HCT116 (cell line): ENCODE measurements around the gene PRC1. TPM values are rescaled to one million over a fixed set of nuclear protein-coding genes. Genes with fewer than 3 reads are reported as not detected.

Source experiments
- ATAC-seq: fragments of 200-7000 bp; cut with Tn5 transposase; 2 replicates; pipeline ENCODE4 v1.9.1; 2020; ENCODE audit warnings: mild to moderate bottlenecking, moderate library complexity
- BruUV-seq: library from RNA; stranded (reverse); fragments of 400-500 nt; replicated peaks from 2 replicates; lab custom pipeline; 2021; lab: Mats Ljungman, UMichigan
- CTCF ChIA-PET: fragments of 300-600 bp; sonication (Branson Sonifier 250); formaldehyde crosslinking; loops from one replicate; lab custom pipeline; 2021; ENCODE audit warnings: antibody characterized with exemption; lab: Charles Lee
- POLR2A ChIA-PET: fragments of 300-600, 350-600 bp; sonication (Branson Sonifier 250); formaldehyde crosslinking; loops from one replicate; lab custom pipeline; 2021; ENCODE audit warnings: antibody characterized with exemption; lab: Charles Lee
- RAD21 ChIA-PET, 2 experiments: fragments of 300-600 bp; sonication (Branson Sonifier 250); formaldehyde crosslinking; loops; one replicate each; lab custom pipeline; 2023; ENCODE audit warnings: low total read pairs in 2 of 2; ENCODE audit not compliant: uncharacterized antibody in 2 of 2, unreplicated experiment in 2 of 2, low non-redundant PET in 1 of 2; lab: Charles Lee
- DNase-seq: peaks from one replicate; pipeline ENCODE4 v3.0.0-alpha.2; 2010; ENCODE audit warnings: low read depth, low spot score
- H2AFZ ChIP-seq: fragments of 200-600 bp; shearing (Covaris generic), sonication (generic); 2 replicates; pipeline ENCODE4 v1.6.1; 2017; ENCODE audit warnings: low read depth, mixed run types, mixed read lengths, antibody characterized with exemption, low read length; ENCODE audit not compliant: poor library complexity, severe bottlenecking
- H3K27ac ChIP-seq: 2 replicates; pipeline ENCODE4 v1.5.1; 2012; ENCODE audit warnings: low read depth, low read length
- H3K27me3 ChIP-seq: fragments of 200-600 bp; sonication (generic); 2 replicates; pipeline ENCODE4 v1.6.1; 2016; ENCODE audit warnings: mixed run types, low read length, mixed read lengths; ENCODE audit not compliant: insufficient read depth
- H3K36me3 ChIP-seq, 2 experiments: fragments of 200-500 bp in 1 of 2; fragments of 200-600 bp in 1 of 2; sonication (Bioruptor generic) in 1 of 2; sonication (generic) in 1 of 2; 2 replicates each; pipeline versions ENCODE4 v1.5.1 to v1.6.1; 2014 to 2016; ENCODE audit warnings: low read length in 2 of 2, inconsistent platforms in 1 of 2, mixed read lengths in 1 of 2, mixed run types in 1 of 2; ENCODE audit not compliant: insufficient read depth in 2 of 2, control insufficient read depth in 1 of 2
- H3K4me1 ChIP-seq, 2 experiments: fragments of 200-600 bp in 1 of 2; sonication (generic) in 1 of 2; 2 replicates each; pipeline versions ENCODE4 v1.5.1 to v1.6.1; 2012 to 2017; ENCODE audit warnings: low read length in 2 of 2, inconsistent platforms in 1 of 2, mild to moderate bottlenecking in 1 of 2, mixed read lengths in 1 of 2, mixed run types in 1 of 2, moderate library complexity in 1 of 2; ENCODE audit not compliant: insufficient read depth in 2 of 2, control insufficient read depth in 1 of 2
- H3K4me2 ChIP-seq: fragments of 200-600 bp; sonication (generic); 2 replicates; pipeline ENCODE4 v1.6.1; 2017; ENCODE audit warnings: mixed run types, low read length, mixed read lengths
- H3K4me3 ChIP-seq, 2 experiments: fragments of 200-600 bp in 1 of 2; sonication (generic) in 1 of 2; replicated peaks in 1 of 2; 2 replicates each; pipeline ENCODE4 v1.5.1; 2011 to 2016; ENCODE audit warnings: low read length in 2 of 2, control low read depth in 1 of 2, low read depth in 1 of 2, mild to moderate bottlenecking in 1 of 2, mixed read lengths in 1 of 2, mixed run types in 1 of 2
- H3K79me2 ChIP-seq: fragments of 200-600 bp; sonication (generic); 2 replicates; pipeline ENCODE4 v1.6.1; 2017; ENCODE audit warnings: mild to moderate bottlenecking, mixed run types, low read length, moderate library complexity, mixed read lengths; ENCODE audit not compliant: insufficient read depth
- H3K9ac ChIP-seq: fragments of 200-600 bp; sonication (generic); 2 replicates; pipeline ENCODE4 v1.6.1; 2016; ENCODE audit warnings: low read length, mixed read lengths
- H3K9me2 ChIP-seq: fragments of 200-600 bp; sonication (generic), shearing (Covaris generic); 2 replicates; pipeline ENCODE4 v1.6.1; 2017; ENCODE audit warnings: mixed run types, mild to moderate bottlenecking, moderate library complexity; ENCODE audit not compliant: insufficient read depth
- H3K9me3 ChIP-seq, 2 experiments: fragments of 200-500 bp in 1 of 2; fragments of 200-600 bp in 1 of 2; sonication (Bioruptor generic) in 1 of 2; sonication (generic) in 1 of 2; 2 replicates each; pipeline ENCODE4 v1.6.1; 2014 to 2017; ENCODE audit warnings: low read length in 2 of 2, mixed read lengths in 2 of 2, inconsistent platforms in 1 of 2, low read depth in 1 of 2, mild to moderate bottlenecking in 1 of 2, mixed run types in 1 of 2, moderate library complexity in 1 of 2; ENCODE audit not compliant: control insufficient read depth in 1 of 2, insufficient read depth in 1 of 2
- H4K20me1 ChIP-seq: fragments of 200-600 bp; sonication (generic), shearing (Covaris generic); 2 replicates; pipeline ENCODE4 v1.6.1; 2017; ENCODE audit warnings: mixed run types, mild to moderate bottlenecking, moderate library complexity; ENCODE audit not compliant: insufficient read depth
- ATF3 ChIP-seq: IDR thresholded peaks from 2 replicates; pipeline ENCODE4 v1.6.1; 2012
- CBX3 ChIP-seq: IDR thresholded peaks from 2 replicates; pipeline ENCODE4 v1.6.1; 2012; ENCODE audit warnings: low read depth
- CEBPB ChIP-seq: IDR thresholded peaks from 2 replicates; pipeline ENCODE4 v1.6.1; 2012; ENCODE audit warnings: low read depth
- EGR1 ChIP-seq: IDR thresholded peaks from 2 replicates; pipeline ENCODE4 v1.6.1; 2012; ENCODE audit warnings: low read depth
- EZH2 ChIP-seq: fragments of 200-600 bp; sonication (generic); IDR thresholded peaks from 2 replicates; pipeline ENCODE4 v1.6.1; 2017; ENCODE audit warnings: antibody characterized with exemption, mixed run types
- FOSL1 ChIP-seq: IDR thresholded peaks from 2 replicates; pipeline ENCODE4 v1.6.1; 2012; ENCODE audit warnings: low read depth
- MAX ChIP-seq: IDR thresholded peaks from 2 replicates; pipeline ENCODE4 v1.6.1; 2012
- POLR2A ChIP-seq: IDR thresholded peaks from 2 replicates; pipeline ENCODE4 v1.7.0; 2011; ENCODE audit warnings: borderline replicate concordance; ENCODE audit not compliant: insufficient read depth, insufficient read length; ENCODE audit errors: extremely low read depth
- POLR2AphosphoS5 ChIP-seq: IDR thresholded peaks from 2 replicates; pipeline ENCODE4 v1.6.1; 2011; ENCODE audit warnings: mild to moderate bottlenecking, low read depth, low read length, moderate library complexity
- RAD21 ChIP-seq: IDR thresholded peaks from 2 replicates; pipeline ENCODE4 v1.6.1; 2012; ENCODE audit warnings: low read depth, mild to moderate bottlenecking
- SIN3A ChIP-seq: IDR thresholded peaks from 2 replicates; pipeline ENCODE4 v1.6.1; 2012; ENCODE audit warnings: low read depth
- SP1 ChIP-seq: IDR thresholded peaks from 2 replicates; pipeline ENCODE4 v1.6.1; 2012; ENCODE audit warnings: low read depth
- SRF ChIP-seq: IDR thresholded peaks from 2 replicates; pipeline ENCODE4 v1.6.1; 2012; ENCODE audit warnings: low read depth
- TCF7L2 ChIP-seq: IDR thresholded peaks from 2 replicates; pipeline ENCODE4 v1.7.0; 2011; ENCODE audit warnings: borderline replicate concordance, inconsistent platforms; ENCODE audit not compliant: insufficient read depth, insufficient read length; ENCODE audit errors: extremely low read depth
- YY1 ChIP-seq: IDR thresholded peaks from 2 replicates; pipeline ENCODE4 v1.6.1; 2011; ENCODE audit warnings: low read length, low read depth, moderate library complexity, mild to moderate bottlenecking; ENCODE audit not compliant: insufficient replicate concordance; ENCODE audit errors: extremely low read depth
- ZNF274 ChIP-seq: fragments of 200-500 bp; sonication (Bioruptor generic); IDR thresholded peaks from 2 replicates; pipeline ENCODE4 v1.6.1; 2014; ENCODE audit warnings: mild to moderate bottlenecking, low read depth, low read length, inconsistent platforms
- intact Hi-C: fragments of 100-400 bp; cut with micrococcal nuclease; formaldehyde crosslinking; loops from 2 replicates; pipeline ENCODE4 v1.10.0; 2022
- total RNA-seq: library from RNA; stranded (reverse); gene quantifications from one replicate; pipeline ENCODE4 v1.2.1, GENCODE V29; 2021; ENCODE audit not compliant: unreplicated experiment
- TF ChIP-seq, protein P1 (sequence below): IDR thresholded peaks from 2 replicates; pipeline ENCODE4 v1.6.1; 2012; ENCODE audit warnings: low read depth

PRC1 gene
- total RNA-seq, 1 experiment from 2014 or later: 186 TPM

DNA sequence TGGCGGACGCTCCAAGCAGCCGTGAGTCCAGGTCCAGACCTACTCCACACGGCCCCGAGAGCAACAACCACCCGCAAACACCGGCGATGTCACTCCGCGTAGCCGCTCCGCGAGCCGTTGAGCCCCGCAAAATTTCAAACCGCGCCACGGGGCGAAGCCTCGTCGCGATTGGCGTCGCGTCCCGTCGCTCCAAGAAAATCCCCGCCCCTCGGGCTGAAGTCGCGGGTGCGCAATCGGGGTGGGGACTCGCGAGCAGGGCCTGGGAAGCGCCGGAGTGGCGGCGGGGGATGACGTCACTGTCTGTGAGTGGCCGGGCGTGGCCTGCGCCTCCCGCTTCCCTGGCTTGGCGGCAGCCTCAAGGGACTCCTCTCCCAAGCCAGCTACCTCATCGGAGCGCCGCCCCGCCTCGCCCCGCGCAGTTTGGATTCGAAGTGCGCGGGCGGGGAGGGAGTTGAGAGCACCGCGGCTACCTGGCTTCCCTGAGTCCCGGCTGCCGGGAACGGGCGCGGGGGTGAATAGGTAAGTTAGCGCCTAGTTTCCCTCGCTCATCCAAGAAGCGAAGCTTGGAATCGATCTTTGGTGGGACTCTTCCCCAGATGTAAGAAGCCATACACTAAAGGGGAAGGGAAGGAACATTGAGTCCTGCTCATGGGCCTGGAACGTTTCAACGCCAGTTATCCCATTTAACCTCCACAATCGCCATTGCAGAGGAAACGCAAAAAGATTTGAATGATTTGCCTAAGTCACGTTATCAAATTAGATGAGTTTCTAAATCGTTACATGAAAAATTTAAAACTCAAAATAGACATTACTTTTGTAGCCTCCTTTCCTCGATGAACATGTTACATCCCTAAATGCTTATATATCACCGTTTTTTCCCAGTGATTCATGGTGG is at the start of gene PRC1 (continued):
- TF ChIP-seq, protein P1, sequence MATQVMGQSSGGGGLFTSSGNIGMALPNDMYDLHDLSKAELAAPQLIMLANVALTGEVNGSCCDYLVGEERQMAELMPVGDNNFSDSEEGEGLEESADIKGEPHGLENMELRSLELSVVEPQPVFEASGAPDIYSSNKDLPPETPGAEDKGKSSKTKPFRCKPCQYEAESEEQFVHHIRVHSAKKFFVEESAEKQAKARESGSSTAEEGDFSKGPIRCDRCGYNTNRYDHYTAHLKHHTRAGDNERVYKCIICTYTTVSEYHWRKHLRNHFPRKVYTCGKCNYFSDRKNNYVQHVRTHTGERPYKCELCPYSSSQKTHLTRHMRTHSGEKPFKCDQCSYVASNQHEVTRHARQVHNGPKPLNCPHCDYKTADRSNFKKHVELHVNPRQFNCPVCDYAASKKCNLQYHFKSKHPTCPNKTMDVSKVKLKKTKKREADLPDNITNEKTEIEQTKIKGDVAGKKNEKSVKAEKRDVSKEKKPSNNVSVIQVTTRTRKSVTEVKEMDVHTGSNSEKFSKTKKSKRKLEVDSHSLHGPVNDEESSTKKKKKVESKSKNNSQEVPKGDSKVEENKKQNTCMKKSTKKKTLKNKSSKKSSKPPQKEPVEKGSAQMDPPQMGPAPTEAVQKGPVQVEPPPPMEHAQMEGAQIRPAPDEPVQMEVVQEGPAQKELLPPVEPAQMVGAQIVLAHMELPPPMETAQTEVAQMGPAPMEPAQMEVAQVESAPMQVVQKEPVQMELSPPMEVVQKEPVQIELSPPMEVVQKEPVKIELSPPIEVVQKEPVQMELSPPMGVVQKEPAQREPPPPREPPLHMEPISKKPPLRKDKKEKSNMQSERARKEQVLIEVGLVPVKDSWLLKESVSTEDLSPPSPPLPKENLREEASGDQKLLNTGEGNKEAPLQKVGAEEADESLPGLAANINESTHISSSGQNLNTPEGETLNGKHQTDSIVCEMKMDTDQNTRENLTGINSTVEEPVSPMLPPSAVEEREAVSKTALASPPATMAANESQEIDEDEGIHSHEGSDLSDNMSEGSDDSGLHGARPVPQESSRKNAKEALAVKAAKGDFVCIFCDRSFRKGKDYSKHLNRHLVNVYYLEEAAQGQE: no peak
- TF ChIP-seq FOSL1 (no peak), POLR2A (peak; percentile 51), ZNF274 (no peak), TCF7L2 (peak; percentile 91), EZH2 (no peak), POLR2AphosphoS5 (peak; percentile 89)

DNA sequence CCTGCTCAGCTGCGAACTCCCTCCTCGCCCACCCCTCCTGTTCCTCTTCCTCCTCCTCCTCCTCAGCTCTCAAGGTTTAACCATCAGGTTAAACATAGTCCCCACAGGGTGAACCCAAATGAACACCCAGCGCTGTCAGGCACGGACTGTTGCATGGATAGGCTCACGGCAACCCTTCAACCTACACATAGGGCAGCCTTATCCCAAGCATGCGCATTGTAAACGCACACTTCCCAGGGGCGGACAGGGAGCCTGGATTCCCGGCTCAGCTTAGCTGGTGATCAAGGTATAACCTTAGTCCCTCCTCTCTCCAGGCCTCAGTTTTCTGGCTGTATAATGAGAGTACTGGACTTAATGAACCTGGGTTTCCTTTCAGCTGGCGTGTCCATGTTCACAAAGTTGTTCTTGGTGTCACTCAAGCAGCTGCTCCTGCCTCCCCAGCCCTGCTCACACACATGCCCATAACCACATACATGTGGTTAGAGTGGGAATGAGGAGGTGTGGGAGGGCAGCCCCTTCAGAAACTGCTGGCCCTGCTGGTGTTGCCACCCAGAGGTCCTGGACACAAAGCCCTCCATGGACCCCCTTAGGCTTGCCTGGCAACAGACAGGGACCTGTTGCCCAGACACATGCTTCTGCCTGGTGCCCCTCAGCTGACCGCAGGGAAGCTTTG is 49.0 kb upstream of the PRC1 start:
- ATAC-seq: no peak
- no TSS peak for BruUV-seq
- CTCF ChIA-PET: interaction anchor here (1.3 to 2.0 kb wide), 2 partner anchors 10 to 111 kb away, joined by 5 read pairs; partner anchors contain the start of gene HDDC3
- TF ChIP-seq YY1 (no peak), CEBPB (no peak), SRF (no peak), ATF3 (no peak), SIN3A (no peak), CBX3 (no peak), SP1 (no peak), EZH2 (no peak), TCF7L2 (no peak), MAX (no peak), ZNF274 (no peak), EGR1 (no peak), RAD21 (no peak), POLR2AphosphoS5 (no peak), POLR2A (no peak), FOSL1 (no peak)

More for the DNA sequence above, 49.0 kb upstream of the PRC1 start:
- no peak for DNase-seq
- no peaks in the 10 kb centered on the region for H3K9me2 ChIP-seq
- H3K9me3 ChIP-seq: no peaks in the 10 kb centered on the region
- H3K79me2 ChIP-seq: no peaks in the 10 kb centered on the region
- POLR2A ChIA-PET: no interaction called here
- H2AFZ ChIP-seq: no peak overlapping the region
- no peak overlapping the region for H3K9ac ChIP-seq
- no peaks in the 10 kb centered on the region; a peak in 1 of 4 replicates for H3K4me1 ChIP-seq
- intact Hi-C loops: no loop called here
- no peaks in the 10 kb centered on the region for H3K36me3 ChIP-seq
- H4K20me1 ChIP-seq: no peaks in the 10 kb centered on the region
- no peak overlapping the region for H3K4me2 ChIP-seq
- H3K27ac ChIP-seq: no peak overlapping the region
- H3K4me3 ChIP-seq: no peak overlapping the region
- RAD21 ChIA-PET: no interaction called here
- peaks cover 5% of the 10 kb centered on the region; the same call in 1 of the 2 replicates for H3K27me3 ChIP-seq
